Right lobe of liver (tissue), 6 donors: Measurements from ENCODE around the gene HOMER1. TPM values are rescaled to one million over a fixed set of nuclear protein-coding genes. Genes with fewer than 3 reads are reported as not detected.
"Not testable (repeated sequence)": the region's sequence is repeated elsewhere in the genome, so short reads cannot be mapped to it uniquely, and the experiment has no call there.

ENCODE experiments used
- ATAC-seq, 4 donors: fragments of 200-7000 bp; cut with Tn5 transposase; one replicate each; pipeline ENCODE4 v1.9.1; 2020; ENCODE audit warnings: mild to moderate bottlenecking in 4 of 4, moderate library complexity in 4 of 4
- DNase-seq, 3 donors: peaks; one replicate each; pipeline ENCODE4 v3.0.0-alpha.2; 2020
- H3K27ac ChIP-seq, 3 donors: fragments of 200-600 bp; one replicate each; pipeline ENCODE4 v1.8.0; 2022
- H3K27me3 ChIP-seq, 2 donors: fragments of 200-600 bp; one replicate each; pipeline ENCODE4 v1.8.0; 2022
- H3K36me3 ChIP-seq, 4 donors: fragments of 200-600 bp; sonication (generic) in 1 of 4; one replicate each; pipeline versions ENCODE4 v1.5.1 to v1.8.0; 2017 to 2022; ENCODE audit warnings: control low read depth in 1 of 4
- H3K4me1 ChIP-seq, 4 donors: fragments of 200-600 bp; sonication (generic) in 1 of 4; one replicate each; pipeline versions ENCODE4 v1.5.1 to v1.8.0; 2017 to 2022; ENCODE audit warnings: control low read depth in 1 of 4
- H3K4me3 ChIP-seq, 3 donors: fragments of 200-600 bp; one replicate each; pipeline ENCODE4 v1.8.0; 2022
- H3K9me3 ChIP-seq, 4 donors: fragments of 200-600 bp; sonication (generic) in 1 of 4; one replicate each; pipeline versions ENCODE4 v1.5.1 to v1.8.0; 2017 to 2022; ENCODE audit warnings: control low read depth in 1 of 4
- CTCF ChIP-seq, 4 donors: fragments of 200-600 bp in 3 of 4; fragments of 450-650 bp in 1 of 4; IDR thresholded peaks; one replicate each; pipeline versions ENCODE4 v1.5.1 to v1.8.0; 2016 to 2022; ENCODE audit warnings: antibody characterized with exemption in 4 of 4, mild to moderate bottlenecking in 2 of 4
- POLR2A ChIP-seq: fragments of 450-650 bp; IDR thresholded peaks from one replicate; pipeline ENCODE4 v1.6.1; 2017; ENCODE audit warnings: antibody characterized with exemption, mild to moderate bottlenecking
- WGBS: methylation state at CpG from one replicate; pipeline ENCODE4 v1.1.6; 2018; ENCODE audit warnings: low coverage, low lambda C conversion rate; ENCODE audit not compliant: insufficient coverage; ENCODE audit errors: missing lambda C conversion rate; 5-methylcytosine and 5-hydroxymethylcytosine counted together
- intact Hi-C, 2 donors: fragments of 100-400 bp; cut with DNase I; formaldehyde crosslinking; loops; one replicate each; pipeline versions ENCODE4 v1.11.2 to v1.14.1; 2022
- total RNA-seq, 6 experiments: library from RNA; depleted of rRNA in 2 of 6; stranded (reverse); fragments of >200 nt in 2 of 6; fragmentation: NEBNext Ultra II Directional in 3 of 6; extraction: Animal tissue kit (Norgen Biotek cat#: 25700) in 3 of 6; gene quantifications; one replicate each; pipeline versions ENCODE4 v1.1.0 to v1.2.4, GENCODE V29; 2016 to 2023
- donor health status: DM: no; HTN: yes; CAD: no.
- donor health status: DM: no; HTN: no; CAD: no.
- donor health status: DM: no; HTN: no; CAD: no.
- donor health status: DM: no; HTN: yes; CAD: no.
- donor health status: DM: no; HTN: yes; CAD: no.

HOMER1 gene
- total RNA-seq, 6 experiments from 2014 or later, result 0.26 to 1.7 (median 1.2) TPM

DNA sequence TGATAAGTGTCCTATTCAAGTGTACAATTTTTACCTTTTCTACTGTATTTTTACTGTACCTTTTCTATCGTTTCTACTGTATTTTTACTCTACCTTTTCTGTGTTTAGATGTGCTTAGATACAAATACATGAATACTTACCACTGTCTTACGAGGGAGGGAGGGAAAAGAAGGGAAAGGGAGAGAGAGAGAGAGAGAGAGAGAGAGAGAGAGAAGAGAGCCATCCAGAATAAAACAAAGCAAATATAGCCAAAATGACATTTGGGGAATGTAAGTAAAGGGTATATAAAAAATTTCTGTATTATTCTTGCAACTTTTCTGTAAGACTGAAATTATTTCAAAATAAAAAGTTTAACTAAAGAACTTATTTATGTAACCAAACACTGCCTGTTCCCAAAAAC is 121.2 kb downstream of the HOMER1 start:
- H3K9me3 ChIP-seq, result no peaks in the 10 kb centered on the region
- WGBS, result 72% methylated on average over 2 of the region's 2 CpGs
- no peaks in the 10 kb centered on the region for H3K4me1 ChIP-seq
- H3K4me3 ChIP-seq, result no peak overlapping the region
- no peaks in the 10 kb centered on the region for H3K36me3 ChIP-seq
- ATAC-seq, result no peak
- intact Hi-C loops, result no loop called here
- no peaks in the 10 kb centered on the region for H3K27me3 ChIP-seq
- DNase-seq, result no peak
- no peak overlapping the region for H3K27ac ChIP-seq
- TF ChIP-seq CTCF (IDR thresholded peaks at IDR 0.05) (no peak), POLR2A (no peak)

- 79% methylated on average over 1 of the region's 1 CpG for WGBS
- no peaks in the 10 kb centered on the region for H3K4me1 ChIP-seq
- ATAC-seq (no peak), DNase-seq (no peak)
- H3K36me3 ChIP-seq, result no peaks in the 10 kb centered on the region
- no peaks in the 10 kb centered on the region for H3K27me3 ChIP-seq
- no peak overlapping the region for H3K4me3 ChIP-seq
- H3K9me3 ChIP-seq, result peaks cover 0 to 9% (median 0%) of the 10 kb centered on the region in 4 donors
- no peak overlapping the region for H3K27ac ChIP-seq
- no peak for TF ChIP-seq CTCF (IDR thresholded peaks at IDR 0.05)
- no peak for TF ChIP-seq POLR2A
- intact Hi-C loops, result no loop called here
These were observed 127.3 kb downstream of the HOMER1 start for GRCh38 chr5:79386679-79387078.

GRCh38 chr5:79385126-79385525 is 128.8 kb downstream of the HOMER1 start:
- H3K36me3 ChIP-seq, intact Hi-C loops, H3K27me3 ChIP-seq, ATAC-seq, H3K4me3 ChIP-seq, DNase-seq, H3K4me1 ChIP-seq, H3K9me3 ChIP-seq, H3K27ac ChIP-seq: not testable (repeated sequence)

DNA sequence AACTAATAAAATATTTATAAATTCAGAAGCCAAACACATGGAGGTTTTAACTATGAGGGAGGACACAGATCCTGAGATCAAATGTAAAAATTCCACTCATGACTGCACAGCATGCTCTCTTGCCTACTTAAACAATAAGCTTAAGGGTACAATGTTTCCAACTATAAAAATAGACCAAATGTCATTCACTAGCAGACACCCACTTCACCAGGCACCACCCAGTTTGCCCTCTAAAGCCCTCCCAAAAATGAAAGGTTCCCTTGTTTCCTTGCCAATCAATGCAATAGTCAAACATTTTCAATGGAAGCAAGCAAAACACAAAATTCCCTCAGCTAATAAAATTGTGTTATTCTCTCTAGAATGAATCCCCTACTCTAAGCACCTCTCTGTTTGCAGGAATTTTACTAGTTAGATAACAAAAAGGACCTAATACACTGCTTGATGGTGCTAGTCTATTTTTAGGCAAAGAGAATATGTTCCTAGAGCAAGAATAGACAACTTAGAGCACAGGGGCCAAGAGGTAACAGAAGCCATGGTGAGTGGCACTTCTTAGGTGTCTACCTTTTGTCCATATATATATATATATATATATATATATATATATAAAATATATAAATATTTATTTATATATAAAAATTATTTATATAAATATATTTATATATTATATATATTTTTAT is 135.3 kb downstream of the HOMER1 start:
- Histone ChIP-seq H3K9me3 (peaks cover 0 to 9% (median 0%) of the 10 kb centered on the region in 4 donors), H3K27ac (no peak overlapping the region), H3K4me1 (no peaks in the 10 kb centered on the region), H3K27me3 (no peaks in the 10 kb centered on the region), H3K36me3 (no peaks in the 10 kb centered on the region), H3K4me3 (no peak overlapping the region)
- intact Hi-C loops, result no loop called here
- no peak for DNase-seq
- TF ChIP-seq CTCF (IDR thresholded peaks at IDR 0.05) (no peak), POLR2A (no peak)
- no peak for ATAC-seq

DNA sequence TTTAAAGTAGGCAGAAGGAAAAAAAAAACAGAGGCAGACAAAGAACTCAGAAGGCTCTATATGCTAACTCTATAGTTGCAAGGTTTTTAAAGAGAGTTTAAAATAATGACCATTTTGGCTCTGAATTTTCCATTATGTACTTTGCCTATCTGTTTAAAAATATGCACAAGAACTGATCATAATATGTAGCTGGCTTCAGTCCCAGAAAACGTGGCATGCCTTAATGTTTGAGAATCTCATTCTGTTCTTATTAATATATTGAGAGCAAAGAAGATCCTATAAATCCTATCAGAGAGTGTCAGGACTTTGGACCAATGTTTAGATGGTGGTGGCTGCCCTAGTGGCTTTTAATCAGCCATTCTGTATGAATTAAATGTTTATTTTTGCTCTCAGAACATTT is 156.5 kb downstream of the HOMER1 start:
- H3K9me3 ChIP-seq, result no peaks in the 10 kb centered on the region
- no peaks in the 10 kb centered on the region for H3K36me3 ChIP-seq
- ATAC-seq (no peak), DNase-seq (no peak)
- WGBS, result 24% methylated on average over 1 of the region's 1 CpG
- no peaks in the 10 kb centered on the region for H3K4me1 ChIP-seq
- TF ChIP-seq POLR2A (no peak), CTCF (IDR thresholded peaks at IDR 0.05) (no peak)
- H3K27me3 ChIP-seq, result no peaks in the 10 kb centered on the region
- H3K27ac ChIP-seq, result no peak overlapping the region
- no peak overlapping the region for H3K4me3 ChIP-seq
- intact Hi-C loops, result no loop called here
